Lower leg skin (tissue), 4 donors: ENCODE measurements around the gene ASB14. TPM values are rescaled to one million over a fixed set of nuclear protein-coding genes. Genes with fewer than 3 reads are reported as not detected.

Experiments used
- DNase-seq, 2 donors: peaks; one replicate each; pipeline ENCODE4 v3.0.0-alpha.2; 2019; ENCODE audit warnings: low spot score in 2 of 2
- H3K4me3 ChIP-seq: fragments of 200-600 bp; sonication (generic); 2 replicates; pipeline ENCODE4 v1.5.1; 2017; ENCODE audit warnings: mild to moderate bottlenecking, low read depth; ENCODE audit not compliant: poor library complexity, severe bottlenecking
- CTCF ChIP-seq, 3 donors: fragments of 450-650 bp; IDR thresholded peaks; one replicate each; pipeline ENCODE4 v1.5.1; 2016; ENCODE audit warnings: antibody characterized with exemption in 3 of 3, mild to moderate bottlenecking in 3 of 3, moderate library complexity in 2 of 3
- POLR2A ChIP-seq, 2 donors: fragments of 450-650 bp; IDR thresholded peaks; one replicate each; pipeline ENCODE4 v1.6.1; 2016 to 2017; ENCODE audit warnings: antibody characterized with exemption in 2 of 2, mild to moderate bottlenecking in 1 of 2, moderate library complexity in 1 of 2
- WGBS, 2 donors: methylation state at CpG; one replicate each; pipeline ENCODE4 v1.1.5; 2018; 5-methylcytosine and 5-hydroxymethylcytosine counted together
- intact Hi-C: fragments of 100-400 bp; cut with DNase I; formaldehyde crosslinking; loops from one replicate; pipeline ENCODE4 v1.15.0; 2023; ENCODE audit warnings: low total_unique reads
- total RNA-seq, 4 donors: library from RNA; depleted of rRNA; stranded (reverse); fragments of >200 nt; gene quantifications; one replicate each; pipeline ENCODE4 v1.1.0, GENCODE V29; 2016

The ASB14 gene
- total RNA-seq, 4 donors from 2014 or later, result not detected

- WGBS, 2 donors, result 75 to 88% methylated on average over 2 of the region's 2 CpGs
- H3K4me3 ChIP-seq, result no peak overlapping the region
- TF ChIP-seq CTCF (IDR thresholded peaks at IDR 0.05) (no peak), POLR2A (IDR thresholded peaks at IDR 0.05) (no peak)
- no peak for DNase-seq
- intact Hi-C loops, result no loop called here
Observed at GRCh38 chr3:57244946-57245345, 47.5 kb downstream of the ASB14 start.

GRCh38 chr3:57234613-57235575 is 57.6 kb downstream of the ASB14 start:
- no peak for DNase-seq

GRCh38 chr3:57233799-57234198 is 58.7 kb downstream of the ASB14 start:
- intact Hi-C loops, result no loop called here
- TF ChIP-seq CTCF (IDR thresholded peaks at IDR 0.05) (no peak), POLR2A (IDR thresholded peaks at IDR 0.05) (no peak)
- WGBS, 2 donors, result 89 to 91% methylated on average over 2 of the region's 2 CpGs
- no peak for DNase-seq
- no peak overlapping the region for H3K4me3 ChIP-seq

More at GRCh38 chr3:57234613-57235575, 57.6 kb downstream of the ASB14 start:
- no peak overlapping the region for H3K4me3 ChIP-seq
- 91% methylated on average over 13 of the region's 13 CpGs for WGBS, 2 donors
- intact Hi-C loops, result no loop called here
- TF ChIP-seq POLR2A (IDR thresholded peaks at IDR 0.05), result no peak
- no peak for TF ChIP-seq CTCF (IDR thresholded peaks at IDR 0.05)

- WGBS, 2 donors, result 47 to 68% methylated on average over 2 of the region's 2 CpGs
Observed at GRCh38 chr3:57230006-57230405, 62.5 kb downstream of the ASB14 start.

GRCh38 chr3:57227930-57228751 is 64.3 kb downstream of the ASB14 start:
- DNase-seq, result peak; percentile 32 to 90
- 0 to 1% methylated on average over 42 to 54 of the region's 70 CpGs for WGBS, 2 donors
- peak overlapping the region; percentile 72 for H3K4me3 ChIP-seq
- no peak for TF ChIP-seq CTCF (IDR thresholded peaks at IDR 0.05)
- TF ChIP-seq POLR2A (IDR thresholded peaks at IDR 0.05), result no peak
- intact Hi-C loops, result no loop called here

More at GRCh38 chr3:57230006-57230405, 62.5 kb downstream of the ASB14 start:
- DNase-seq, result no peak
- TF ChIP-seq POLR2A (IDR thresholded peaks at IDR 0.05) (no peak), CTCF (IDR thresholded peaks at IDR 0.05) (no peak)
- H3K4me3 ChIP-seq, result no peak overlapping the region
- intact Hi-C loops, result no loop called here
